Mesothelial cell of epicardium (in vitro differentiated cells): Measurements from ENCODE around the gene LRRFIP2. TPM values are rescaled to one million over a fixed set of nuclear protein-coding genes. Genes with fewer than 3 reads are reported as not detected.
"Not testable (repeated sequence)": the region's sequence is repeated elsewhere in the genome, so short reads cannot be mapped to it uniquely, and the experiment has no call there.

Source experiments
- DNase-seq, 2 experiments: peaks; one replicate each; pipeline ENCODE4 v3.0.0; 2021; ENCODE audit warnings: low spot score in 2 of 2; ENCODE audit not compliant: unreplicated experiment in 2 of 2
- H3K27ac Mint-ChIP-seq: 2 replicates; pipeline ENCODE4 v1.8.0; 2021; ENCODE audit warnings: mixed read lengths
- H3K27me3 Mint-ChIP-seq: 2 replicates; pipeline ENCODE4 v1.8.0; 2021; ENCODE audit warnings: low read depth, mixed read lengths
- H3K36me3 Mint-ChIP-seq: 2 replicates; pipeline ENCODE4 v1.8.0; 2021; ENCODE audit warnings: mixed read lengths
- H3K4me1 Mint-ChIP-seq: 2 replicates; pipeline ENCODE4 v1.8.0; 2021; ENCODE audit warnings: mixed read lengths
- H3K4me3 Mint-ChIP-seq: 2 replicates; pipeline ENCODE4 v1.8.0; 2021; ENCODE audit warnings: mild to moderate bottlenecking, moderate library complexity, mixed read lengths
- H3K9me3 Mint-ChIP-seq: 2 replicates; pipeline ENCODE4 v1.8.0; 2021; ENCODE audit warnings: mixed read lengths
- CTCF ChIP-seq: fragments of 200-600 bp; sonication (generic); IDR thresholded peaks from one replicate; pipeline ENCODE4 v1.5.0; 2021; ENCODE audit warnings: antibody characterized with exemption; ENCODE audit not compliant: unreplicated experiment
- total RNA-seq: library from RNA; stranded (reverse); gene quantifications from 3 replicates; pipeline ENCODE4 v1.2.1, GENCODE V29; 2021

LRRFIP2 gene
- total RNA-seq, 1 donor from 2014 or later, result 41.7 TPM

GRCh38 chr3:37123292-37123691, 51.1 kb downstream of the LRRFIP2 start:
- Mint-ChIP-seq H3K4me3 (no peak overlapping the region), H3K9me3 (peaks cover 4% of the 10 kb centered on the region), H3K36me3 (peaks cover 7% of the 10 kb centered on the region), H3K4me1 (peaks cover 4% of the 10 kb centered on the region), H3K27ac (no peak overlapping the region), H3K27me3 (no peaks in the 10 kb centered on the region)
- TF ChIP-seq CTCF, result no peak
- DNase-seq, result no peak

GRCh38 chr3:37122069-37122468, 52.3 kb downstream of the LRRFIP2 start:
- H3K27me3 Mint-ChIP-seq, result not testable (repeated sequence)

GRCh38 chr3:37118163-37118562, 56.2 kb downstream of the LRRFIP2 start:
- H3K9me3 Mint-ChIP-seq, result peaks cover 4% of the 10 kb centered on the region
- no peak overlapping the region for H3K4me3 Mint-ChIP-seq
- H3K4me1 Mint-ChIP-seq, result peaks cover 2% of the 10 kb centered on the region
- DNase-seq, result no peak
- TF ChIP-seq CTCF, result no peak
- no peak overlapping the region for H3K27ac Mint-ChIP-seq
- no peaks in the 10 kb centered on the region for H3K27me3 Mint-ChIP-seq
- H3K36me3 Mint-ChIP-seq, result peaks cover 9% of the 10 kb centered on the region

More at GRCh38 chr3:37122069-37122468, 52.3 kb downstream of the LRRFIP2 start:
- H3K4me3 Mint-ChIP-seq, DNase-seq, H3K4me1 Mint-ChIP-seq, H3K9me3 Mint-ChIP-seq, H3K36me3 Mint-ChIP-seq, H3K27ac Mint-ChIP-seq: not testable (repeated sequence)

GRCh38 chr3:37117548-37117947, 56.8 kb downstream of the LRRFIP2 start:
- H3K9me3 Mint-ChIP-seq, result peaks cover 4% of the 10 kb centered on the region
- peaks cover 9% of the 10 kb centered on the region for H3K36me3 Mint-ChIP-seq
- H3K4me3 Mint-ChIP-seq, result no peak overlapping the region
- peaks cover 2% of the 10 kb centered on the region for H3K4me1 Mint-ChIP-seq
- no peaks in the 10 kb centered on the region for H3K27me3 Mint-ChIP-seq
- TF ChIP-seq CTCF, result no peak
- no peak overlapping the region for H3K27ac Mint-ChIP-seq
- no peak for DNase-seq

- Mint-ChIP-seq H3K4me1 (peaks cover 2% of the 10 kb centered on the region), H3K27me3 (no peaks in the 10 kb centered on the region), H3K27ac (no peak overlapping the region), H3K4me3 (no peak overlapping the region), H3K9me3 (peaks cover under 1% of the 10 kb centered on the region), H3K36me3 (peaks cover 5% of the 10 kb centered on the region)
- no peak for TF ChIP-seq CTCF
- DNase-seq, result no peak
Observed at GRCh38 chr3:37116998-37117397, 57.4 kb downstream of the LRRFIP2 start.

GRCh38 chr3:37115446-37115845, 58.9 kb downstream of the LRRFIP2 start:
- Mint-ChIP-seq H3K4me3 (no peak overlapping the region), H3K4me1 (peaks cover 2% of the 10 kb centered on the region), H3K9me3 (no peaks in the 10 kb centered on the region), H3K36me3 (peaks cover 1% of the 10 kb centered on the region), H3K27me3 (no peaks in the 10 kb centered on the region), H3K27ac (no peak overlapping the region)
- TF ChIP-seq CTCF, result no peak
- DNase-seq, result no peak
